Gastroesophageal sphincter (tissue), 3 donors: ENCODE measurements around the gene NAV2.

Experiments used
- CTCF ChIP-seq, 4 experiments: fragments of 200-600 bp in 2 of 4; fragments of 450-650 bp in 2 of 4; sonication (generic) in 1 of 4; IDR thresholded peaks; one replicate each; pipeline ENCODE4 v1.5.1; 2017 to 2019; ENCODE audit warnings: antibody characterized with exemption in 4 of 4, mild to moderate bottlenecking in 2 of 4, moderate library complexity in 2 of 4
- EP300 ChIP-seq: sonication (generic); formaldehyde crosslinking; IDR thresholded peaks from one replicate; pipeline ENCODE4 v1.6.1; 2017; ENCODE audit warnings: antibody characterized with exemption, mild to moderate bottlenecking
- POLR2A ChIP-seq, 2 donors: fragments of 450-650 bp; IDR thresholded peaks; one replicate each; pipeline ENCODE4 v1.6.1; 2017; ENCODE audit warnings: antibody characterized with exemption in 2 of 2, mild to moderate bottlenecking in 2 of 2, moderate library complexity in 1 of 2
- POLR2AphosphoS5 ChIP-seq: sonication (generic); formaldehyde crosslinking; IDR thresholded peaks from one replicate; pipeline ENCODE4 v1.6.1; 2017; ENCODE audit warnings: antibody characterized with exemption

GRCh38 chr11:19730373-19730772 lies 17.7 kb downstream of the NAV2 start:
- TF ChIP-seq POLR2AphosphoS5 = peak; percentile 95
- no peak for TF ChIP-seq CTCF (IDR thresholded peaks at IDR 0.05)
- no peak for TF ChIP-seq POLR2A (IDR thresholded peaks at IDR 0.05)
- TF ChIP-seq EP300 = no peak
